GM21360 (cell line): ENCODE data around the gene PVRIG.
"Not testable (repeated sequence)": the region's sequence is repeated elsewhere in the genome, so short reads cannot be mapped to it uniquely, and the experiment has no call there.

Source experiments
- ATAC-seq: cut with Tn5 transposase; IDR thresholded peaks from one replicate; pipeline ENCODE4 v1.9.1; 2021; ENCODE audit warnings: mild to moderate bottlenecking, moderate library complexity; ENCODE audit not compliant: unreplicated experiment

Gene PVRIG

DNA sequence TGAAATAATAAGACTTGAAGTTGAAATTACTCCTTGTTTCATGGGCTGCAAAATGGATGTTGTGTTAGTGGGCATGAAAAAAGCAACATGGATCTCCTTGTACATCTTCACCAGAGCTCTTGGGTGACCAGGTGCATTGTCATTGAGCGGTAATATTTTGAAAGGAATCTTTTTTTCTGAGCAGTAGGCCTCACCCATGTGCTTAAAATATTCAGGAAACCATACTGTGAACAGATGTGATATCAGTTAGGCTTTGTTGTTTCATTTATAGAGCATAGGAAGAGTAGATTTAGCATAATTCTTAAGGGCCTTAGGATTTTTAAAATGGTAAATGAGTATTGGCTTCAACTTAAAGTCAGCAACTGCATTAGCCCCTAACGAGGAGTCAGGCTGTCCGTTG lies 26.8 kb upstream of the PVRIG start:
- ATAC-seq, result no peak

GRCh38 chr7:100195222-100195621 lies 24.5 kb upstream of the PVRIG start:
- no peak for ATAC-seq

DNA sequence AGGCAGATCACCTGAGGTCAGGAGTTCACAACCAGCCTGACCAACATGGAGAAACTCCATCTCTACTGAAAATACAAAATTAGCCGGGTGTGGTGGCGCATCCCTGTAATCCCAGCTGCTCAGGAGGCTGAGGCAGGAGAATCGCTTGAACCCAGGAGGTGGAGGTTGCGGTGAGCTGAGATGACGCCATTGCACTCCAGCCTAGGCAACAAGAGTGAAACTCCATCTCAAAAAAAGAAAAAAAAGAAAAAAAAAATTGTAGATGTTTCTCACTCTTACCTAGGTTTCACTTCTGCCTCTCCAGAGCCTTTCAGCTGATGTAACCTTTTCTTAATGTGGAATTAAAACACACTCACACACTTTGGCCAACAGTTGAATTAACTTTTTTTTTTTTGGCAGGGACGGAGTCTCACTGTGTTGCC lies 23.8 kb upstream of the PVRIG start:
- ATAC-seq, result not testable (repeated sequence)

GRCh38 chr7:100198266-100198665 lies 21.5 kb upstream of the PVRIG start:
- ATAC-seq, result no peak

DNA sequence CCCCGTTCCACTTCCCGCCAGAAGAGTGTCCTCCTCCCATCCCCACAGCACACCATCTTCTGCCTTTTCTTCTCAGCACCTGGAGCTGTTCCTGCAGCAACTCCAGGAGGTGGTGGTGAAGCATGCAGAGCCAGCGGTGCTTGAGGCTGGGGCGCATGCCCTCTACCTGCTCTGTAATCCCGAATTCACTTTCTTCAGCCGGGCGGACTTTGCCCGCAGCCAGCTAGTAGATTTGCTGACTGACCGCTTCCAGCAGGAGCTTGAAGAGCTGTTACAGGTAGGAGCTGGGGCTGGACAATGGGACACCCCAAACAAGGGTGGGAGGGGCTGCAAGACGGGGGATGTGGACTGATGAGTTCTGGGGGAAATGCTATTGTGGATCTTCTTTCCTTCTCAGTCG lies 19.1 kb upstream of the PVRIG start:
- ATAC-seq, result no peak

DNA sequence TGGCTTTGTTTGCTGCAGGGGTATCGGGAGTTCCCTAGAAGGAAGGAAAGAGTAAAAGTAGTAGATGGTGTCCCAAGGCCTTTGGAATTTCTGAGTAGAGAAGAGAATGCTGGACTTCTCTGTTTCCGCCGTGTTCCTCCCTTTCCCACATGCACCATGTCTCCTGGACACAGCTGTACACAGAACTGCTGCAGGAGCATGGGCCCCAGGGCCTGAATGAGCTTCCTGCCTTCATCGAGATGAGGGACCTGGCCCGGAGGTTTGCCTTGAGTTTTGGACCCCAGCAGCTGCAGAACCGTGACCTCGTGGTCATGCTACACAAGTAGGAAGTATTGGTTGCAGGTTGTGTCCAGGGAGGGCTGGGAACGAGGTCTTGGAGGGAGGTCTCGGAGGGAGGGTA lies 15.3 kb upstream of the PVRIG start:
- ATAC-seq, result no peak

GRCh38 chr7:100208911-100209408 lies 10.8 kb upstream of the PVRIG start:
- ATAC-seq, result peak; percentile 57

GRCh38 chr7:100209493-100209892 lies 10.3 kb upstream of the PVRIG start:
- ATAC-seq, result no peak

GRCh38 chr7:100210805-100211204 lies 8.9 kb upstream of the PVRIG start:
- no peak for ATAC-seq

GRCh38 chr7:100211342-100211780 lies 8.4 kb upstream of the PVRIG start:
- ATAC-seq, result peak; percentile 46

DNA sequence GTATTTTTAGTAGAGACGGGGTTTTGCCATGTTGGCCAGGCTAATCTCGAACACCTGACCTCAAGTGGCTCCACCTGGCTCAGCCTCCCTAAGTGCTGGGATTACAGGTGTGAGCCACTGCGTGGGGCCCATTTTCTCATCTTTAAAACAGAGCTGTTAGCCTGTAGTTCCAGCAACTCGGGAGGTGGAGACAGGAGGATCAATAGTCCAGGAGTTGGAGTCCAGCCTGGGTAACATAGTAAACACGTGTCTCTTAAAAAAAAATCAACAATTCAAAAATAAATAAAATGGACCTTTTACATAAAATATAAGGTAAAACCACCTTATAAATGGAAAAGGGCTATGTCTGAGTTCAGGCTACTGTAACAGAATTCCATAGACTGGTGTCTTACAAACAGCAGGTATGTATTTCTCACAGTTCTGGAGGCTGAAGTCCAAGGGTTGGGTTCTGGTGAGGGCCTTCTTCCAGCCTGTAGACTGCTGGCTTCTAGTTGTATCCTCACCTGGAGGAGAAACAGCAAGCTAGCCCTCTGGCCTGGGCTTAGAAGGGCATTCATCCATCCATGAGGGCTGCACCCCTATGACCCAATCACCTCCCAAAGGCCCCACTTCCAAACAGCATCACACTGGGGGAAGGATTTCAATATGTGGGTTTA lies 7.0 kb upstream of the PVRIG start:
- ATAC-seq, result no peak

DNA sequence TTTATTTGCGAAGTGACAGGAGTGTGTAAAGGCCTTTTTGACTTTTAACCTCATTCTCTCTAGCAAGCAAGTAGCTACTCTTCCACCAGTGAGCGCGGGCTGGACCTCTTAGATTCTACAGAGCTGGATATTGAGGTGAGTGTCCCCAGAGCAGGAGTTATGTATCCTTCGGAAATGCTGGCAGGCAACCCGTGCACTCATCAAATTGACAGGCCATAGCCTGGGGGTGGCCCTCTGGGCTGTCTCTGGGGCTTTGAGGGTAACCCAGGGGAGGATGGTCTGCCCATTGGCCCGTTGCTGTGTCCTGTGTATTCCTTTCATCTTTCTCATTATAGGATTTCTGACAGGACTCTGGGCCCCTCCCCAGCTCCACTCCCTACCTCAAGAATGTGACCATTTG lies 6.1 kb upstream of the PVRIG start:
- no peak for ATAC-seq

- not testable (repeated sequence) for ATAC-seq
Observed at GRCh38 chr7:100214356-100214755, 5.4 kb upstream of the PVRIG start.

GRCh38 chr7:100215895-100216294 lies 3.9 kb upstream of the PVRIG start:
- ATAC-seq, result no peak

DNA sequence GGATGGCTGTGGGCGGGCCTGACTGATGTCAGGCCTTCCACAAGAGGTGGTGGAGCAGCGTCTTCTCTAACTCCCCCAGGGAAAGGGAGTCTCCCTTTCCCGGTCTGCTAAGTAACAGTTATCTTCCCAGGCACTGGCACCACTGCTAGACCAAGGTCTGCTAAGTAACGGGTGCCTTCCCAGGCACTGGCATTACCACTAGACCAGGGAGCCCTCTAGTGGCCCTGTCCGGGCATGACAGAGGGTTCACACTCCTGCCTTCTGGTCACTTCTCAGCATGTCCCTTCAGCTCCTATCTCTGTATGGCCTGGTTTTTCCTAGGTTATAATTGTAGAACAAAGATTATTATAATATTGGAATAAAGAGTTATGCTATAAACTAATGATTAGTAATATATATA lies 1.8 kb upstream of the PVRIG start:
- peak; percentile 26 for ATAC-seq

DNA sequence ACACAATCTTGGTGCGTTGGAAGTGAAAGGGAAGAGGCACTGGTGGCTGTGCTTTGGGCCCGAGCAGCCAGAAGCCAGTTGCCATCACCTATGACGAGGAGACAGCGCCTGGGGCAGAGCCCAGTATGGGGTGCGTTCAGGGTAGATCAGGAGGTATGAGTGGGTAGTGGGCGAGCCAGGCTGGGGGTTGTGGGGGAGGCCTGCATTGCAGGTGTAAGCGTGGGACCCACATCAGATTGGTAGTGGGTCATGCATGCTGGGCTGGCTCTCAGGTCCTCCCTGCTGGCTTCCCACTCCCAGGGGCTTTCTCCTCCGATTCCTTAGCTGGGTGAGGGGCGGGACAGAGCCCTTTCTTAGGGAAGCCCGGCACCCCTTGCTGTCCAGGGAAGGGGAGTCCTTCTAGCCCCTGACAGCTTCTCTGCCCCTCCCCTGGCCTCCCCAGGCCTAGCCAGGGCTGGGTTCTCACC lies 445 bp upstream of the PVRIG start:
- no peak for ATAC-seq

DNA sequence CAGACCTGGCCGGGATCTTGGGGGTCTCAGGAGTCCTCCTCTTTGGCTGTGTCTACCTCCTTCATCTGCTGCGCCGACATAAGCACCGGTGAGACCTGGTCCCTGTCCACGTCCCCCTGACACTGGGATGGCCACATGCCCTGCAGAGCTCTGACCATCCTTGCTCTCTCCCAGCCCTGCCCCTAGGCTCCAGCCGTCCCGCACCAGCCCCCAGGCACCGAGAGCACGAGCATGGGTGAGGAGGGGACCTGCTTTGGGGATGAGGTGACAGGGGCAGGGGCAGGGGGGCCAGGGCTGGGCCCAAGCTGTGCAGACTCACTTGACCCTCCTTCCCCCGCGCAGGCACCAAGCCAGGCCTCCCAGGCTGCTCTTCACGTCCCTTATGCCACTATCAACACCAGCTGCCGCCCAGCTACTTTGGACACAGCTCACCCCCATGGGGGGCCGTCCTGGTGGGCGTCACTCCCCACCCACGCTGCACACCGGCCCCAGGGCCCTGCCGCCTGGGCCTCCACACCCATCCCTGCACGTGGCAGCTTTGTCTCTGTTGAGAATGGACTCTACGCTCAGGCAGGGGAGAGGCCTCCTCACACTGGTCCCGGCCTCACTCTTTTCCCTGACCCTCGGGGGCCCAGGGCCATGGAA lies 959 bp downstream of the PVRIG start:
- ATAC-seq, result no peak

DNA sequence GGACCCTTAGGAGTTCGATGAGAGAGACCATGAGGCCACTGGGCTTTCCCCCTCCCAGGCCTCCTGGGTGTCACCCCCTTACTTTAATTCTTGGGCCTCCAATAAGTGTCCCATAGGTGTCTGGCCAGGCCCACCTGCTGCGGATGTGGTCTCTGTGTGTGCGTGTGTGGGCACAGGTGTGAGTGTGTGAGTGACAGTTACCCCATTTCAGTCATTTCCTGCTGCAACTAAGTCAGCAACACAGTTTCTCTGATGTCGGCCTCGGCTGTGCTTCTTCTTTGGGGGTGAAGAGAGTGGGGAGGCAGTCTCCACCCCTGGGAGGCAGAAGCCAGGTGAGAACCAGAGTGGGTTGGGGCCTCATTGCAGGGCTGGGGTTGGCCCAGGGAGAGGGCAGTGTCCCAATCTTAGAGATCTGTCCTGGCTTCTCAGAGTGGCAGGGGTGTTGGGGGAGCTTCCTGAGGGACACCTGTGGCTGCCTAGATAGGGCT lies 1.5 kb downstream of the PVRIG start:
- ATAC-seq, result peak; percentile 43

DNA sequence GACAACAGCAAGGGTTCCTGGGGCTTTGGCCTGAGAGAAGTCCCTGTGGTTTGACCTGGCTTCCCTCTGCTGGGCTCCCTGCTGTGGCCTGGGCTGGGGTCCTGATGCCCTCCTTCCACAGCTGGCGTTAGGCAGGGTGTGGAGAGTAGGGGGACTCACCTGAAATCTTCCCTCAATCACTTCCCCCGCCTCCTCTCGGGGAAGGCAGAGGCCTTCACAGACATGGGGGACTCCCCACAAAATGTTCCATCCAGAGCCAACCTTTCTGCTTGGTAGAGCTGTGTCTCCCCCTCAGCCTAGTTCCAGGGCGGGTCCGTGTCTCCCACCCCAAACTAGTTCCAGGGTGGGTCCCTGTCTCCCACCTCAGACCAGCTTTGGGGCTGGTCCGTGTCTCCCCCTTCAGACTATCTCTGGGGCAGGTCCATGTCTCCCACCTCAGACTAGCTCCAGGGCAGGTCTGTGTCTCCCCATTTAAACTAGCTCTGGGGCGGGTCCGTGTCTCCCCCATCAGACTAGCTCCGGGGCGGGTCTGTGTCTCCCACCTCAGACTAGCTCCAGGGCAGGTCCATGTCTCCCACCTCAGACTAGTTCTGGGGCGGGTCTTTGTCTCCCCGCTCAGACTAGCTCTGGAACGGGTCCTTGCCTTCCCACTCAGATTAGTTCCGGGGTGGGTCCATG lies 2.2 kb downstream of the PVRIG start:
- ATAC-seq, result no peak

- no peak for ATAC-seq
Observed at GRCh38 chr7:100222445-100223132, 2.8 kb downstream of the PVRIG start.

DNA sequence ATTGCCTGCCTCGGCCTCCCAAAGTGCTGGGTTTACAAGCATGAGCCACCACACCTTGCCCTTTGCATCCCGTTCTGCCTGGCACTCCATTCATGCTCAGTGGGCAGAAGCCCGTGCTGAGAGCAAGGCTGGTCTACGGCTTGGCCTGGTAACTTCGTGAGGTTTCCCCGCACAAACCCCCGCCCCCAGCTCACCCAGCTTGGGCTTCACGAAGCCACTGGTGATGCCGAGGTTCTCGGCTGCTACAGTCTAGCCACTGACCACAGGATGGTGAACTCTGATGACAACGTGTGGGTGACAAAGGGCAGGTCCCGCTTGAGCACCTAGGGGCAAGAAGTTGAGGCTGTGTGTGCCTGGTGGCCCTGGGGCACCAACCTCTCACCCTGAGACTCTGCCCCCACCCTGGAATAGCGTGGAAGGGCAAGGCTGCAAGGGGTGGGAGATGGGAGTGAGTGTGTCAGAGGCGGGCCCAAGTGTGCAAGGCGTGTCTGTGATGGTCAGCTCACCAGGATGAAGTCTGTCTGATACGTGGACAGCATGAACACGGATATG lies 3.7 kb downstream of the PVRIG start:
- ATAC-seq, result not testable (repeated sequence)
